H9 (cell line): ENCODE results near the gene MYOM1. TPM values are rescaled to one million over a fixed set of nuclear protein-coding genes. Genes with fewer than 3 reads are reported as not detected.
A peak's percentile ranks its signal among the peaks of the same experiment; 100 is the strongest.

Source experiments
- DNase-seq: peaks from one replicate; pipeline ENCODE4 v3.0.0-alpha.2; 2017
- H2AFZ ChIP-seq: one replicate; pipeline ENCODE4 v1.6.1; 2013; ENCODE audit warnings: mild to moderate bottlenecking, low read length, control low read depth, moderate library complexity
- H2AK5ac ChIP-seq: 2 replicates; pipeline ENCODE4 v1.6.1; 2013; ENCODE audit warnings: low read length, control low read depth, mixed read lengths; ENCODE audit not compliant: insufficient read length
- H2BK120ac ChIP-seq: one replicate; pipeline ENCODE4 v1.6.1; 2013; ENCODE audit warnings: low read depth, mild to moderate bottlenecking, low read length, control low read depth, inconsistent platforms; ENCODE audit not compliant: poor library complexity, severe bottlenecking
- H2BK12ac ChIP-seq: 2 replicates; pipeline ENCODE4 v1.6.1; 2013; ENCODE audit warnings: low read length, control low read depth, mixed read lengths, low read depth; ENCODE audit not compliant: insufficient read length
- H2BK15ac ChIP-seq: 2 replicates; pipeline ENCODE4 v1.6.1; 2013; ENCODE audit warnings: low read depth, low read length, control low read depth
- H2BK20ac ChIP-seq: one replicate; pipeline ENCODE4 v1.6.1; 2013; ENCODE audit warnings: low read depth, mild to moderate bottlenecking, low read length, control low read depth, inconsistent platforms; ENCODE audit not compliant: poor library complexity, severe bottlenecking
- H2BK5ac ChIP-seq: 2 replicates; pipeline ENCODE4 v1.6.1; 2013; ENCODE audit warnings: low read length, control low read depth, mixed read lengths; ENCODE audit not compliant: insufficient read length
- H3K14ac ChIP-seq: 2 replicates; pipeline ENCODE4 v1.6.1; 2013; ENCODE audit warnings: low read length, control low read depth; ENCODE audit not compliant: insufficient read depth
- H3K18ac ChIP-seq: 2 replicates; pipeline ENCODE4 v1.6.1; 2013; ENCODE audit warnings: low read depth, mild to moderate bottlenecking, mixed read lengths, low read length, control low read depth; ENCODE audit not compliant: insufficient read length
- H3K23ac ChIP-seq: 2 replicates; pipeline ENCODE4 v1.6.1; 2013; ENCODE audit warnings: low read length, control low read depth, mixed read lengths, low read depth; ENCODE audit not compliant: insufficient read length
- H3K23me2 ChIP-seq: 2 replicates; pipeline ENCODE4 v1.6.1; 2013; ENCODE audit warnings: low read depth, mild to moderate bottlenecking, mixed read lengths, low read length, control low read depth; ENCODE audit not compliant: insufficient read length, poor library complexity, severe bottlenecking
- H3K27ac ChIP-seq: 2 replicates; pipeline ENCODE4 v1.5.1; 2013; ENCODE audit warnings: low read length, control low read depth, mixed read lengths, low read depth; ENCODE audit not compliant: insufficient read length
- H3K27me3 ChIP-seq: 2 replicates; pipeline ENCODE4 v1.6.1; 2013; ENCODE audit warnings: low read length, control low read depth, inconsistent platforms; ENCODE audit not compliant: insufficient read depth
- H3K4ac ChIP-seq: 2 replicates; pipeline ENCODE4 v1.6.1; 2013; ENCODE audit warnings: low read depth, mild to moderate bottlenecking, control low read depth, inconsistent platforms, low read length, moderate library complexity
- H3K4me1 ChIP-seq: 2 replicates; pipeline ENCODE4 v1.6.1; 2013; ENCODE audit warnings: low read length, control low read depth, inconsistent platforms; ENCODE audit not compliant: insufficient read depth
- H3K4me2 ChIP-seq: 2 replicates; pipeline ENCODE4 v1.6.1; 2013; ENCODE audit warnings: low read length, control low read depth, mixed read lengths; ENCODE audit not compliant: insufficient read length, insufficient read depth
- H3K56ac ChIP-seq: 2 replicates; pipeline ENCODE4 v1.6.1; 2013; ENCODE audit warnings: low read depth, mild to moderate bottlenecking, mixed read lengths, low read length, control low read depth; ENCODE audit not compliant: insufficient read length
- H3K79me1 ChIP-seq: 2 replicates; pipeline ENCODE4 v1.6.1; 2013; ENCODE audit warnings: low read depth, mild to moderate bottlenecking, moderate library complexity, low read length, control low read depth, inconsistent platforms; ENCODE audit not compliant: insufficient read depth, poor library complexity, severe bottlenecking
- H3K79me2 ChIP-seq: 2 replicates; pipeline ENCODE4 v1.6.1; 2013; ENCODE audit warnings: low read length, control low read depth, inconsistent platforms; ENCODE audit not compliant: insufficient read depth
- H3K9ac ChIP-seq: 2 replicates; pipeline ENCODE4 v1.6.1; 2013; ENCODE audit warnings: low read length, control low read depth, mixed read lengths; ENCODE audit not compliant: insufficient read length; ENCODE audit errors: extremely low read depth
- H3K9me3 ChIP-seq: one replicate; pipeline ENCODE4 v1.6.1; 2013; ENCODE audit warnings: low read depth, low read length, inconsistent platforms; ENCODE audit not compliant: control insufficient read depth
- H3T11ph ChIP-seq: one replicate; pipeline ENCODE4 v1.6.1; 2013; ENCODE audit warnings: mild to moderate bottlenecking, low read length, control low read depth, inconsistent platforms
- H4K20me1 ChIP-seq: one replicate; pipeline ENCODE4 v1.6.1; 2013; ENCODE audit not compliant: control insufficient read depth, insufficient read length, insufficient read depth
- H4K5ac ChIP-seq: 2 replicates; pipeline ENCODE4 v1.6.1; 2013; ENCODE audit warnings: low read depth, mild to moderate bottlenecking, mixed read lengths, low read length, control low read depth; ENCODE audit not compliant: insufficient read length
- H4K8ac ChIP-seq: replicated peaks from 2 replicates; pipeline ENCODE4 v1.6.1; 2013; ENCODE audit warnings: low read length, control low read depth, mixed read lengths, low read depth; ENCODE audit not compliant: insufficient read length
- H4K91ac ChIP-seq: 2 replicates; pipeline ENCODE4 v1.6.1; 2013; ENCODE audit warnings: low read depth, mild to moderate bottlenecking, moderate library complexity, mixed read lengths, low read length, control low read depth; ENCODE audit not compliant: insufficient read length
- H3K27ac Mint-ChIP-seq, 3 experiments: 2 replicates in 2 of 3; 3 replicates in 1 of 3; pipeline ENCODE4 v1.8.0; 2020 to 2021; ENCODE audit warnings: mixed read lengths in 3 of 3, mild to moderate bottlenecking in 1 of 3, moderate library complexity in 1 of 3
- H3K27me3 Mint-ChIP-seq: 2 replicates; pipeline ENCODE4 v1.8.0; 2021; ENCODE audit warnings: low read depth, mild to moderate bottlenecking, moderate library complexity, mixed read lengths
- H3K36me3 Mint-ChIP-seq, 3 experiments: 2 replicates in 2 of 3; 3 replicates in 1 of 3; pipeline ENCODE4 v1.8.0; 2020 to 2021; ENCODE audit warnings: low read depth in 3 of 3, mixed read lengths in 3 of 3; ENCODE audit not compliant: insufficient read depth in 1 of 3
- H3K4me1 Mint-ChIP-seq, 2 experiments: 2 replicates each; pipeline ENCODE4 v1.8.0; 2020; ENCODE audit warnings: mixed read lengths in 2 of 2
- H3K4me3 Mint-ChIP-seq, 2 experiments: 2 replicates in 1 of 2; 3 replicates in 1 of 2; pipeline ENCODE4 v1.8.0; 2020 to 2021; ENCODE audit warnings: mild to moderate bottlenecking in 2 of 2, mixed read lengths in 2 of 2, moderate library complexity in 1 of 2
- H3K9me3 Mint-ChIP-seq, 2 experiments: 2 replicates in 1 of 2; 3 replicates in 1 of 2; pipeline ENCODE4 v1.8.0; 2020; ENCODE audit warnings: mild to moderate bottlenecking in 2 of 2, mixed read lengths in 2 of 2, moderate library complexity in 1 of 2
- CTCF ChIP-seq: fragments of 200-600 bp; sonication (generic); conservative IDR thresholded peaks from 3 replicates; pipeline ENCODE4 v1.8.0; 2021; ENCODE audit warnings: antibody characterized with exemption, mild to moderate bottlenecking
- WGBS: extraction: QIAGEN DNeasy Blood & Tissue Kit; methylation state at CpG from one replicate; pipeline ENCODE4 v1.1.7; 2013; ENCODE audit warnings: missing lambda C conversion rate, low lambda C conversion rate, mixed read lengths; ENCODE audit not compliant: insufficient read length; ENCODE audit errors: extremely low coverage; 5-methylcytosine and 5-hydroxymethylcytosine counted together
- total RNA-seq: library from RNA; stranded (reverse); gene quantifications from 2 replicates; pipeline ENCODE4 v1.2.1, GENCODE V29; 2021

The MYOM1 gene
- total RNA-seq, 1 experiment from 2014 or later, result 0.17 TPM

DNA sequence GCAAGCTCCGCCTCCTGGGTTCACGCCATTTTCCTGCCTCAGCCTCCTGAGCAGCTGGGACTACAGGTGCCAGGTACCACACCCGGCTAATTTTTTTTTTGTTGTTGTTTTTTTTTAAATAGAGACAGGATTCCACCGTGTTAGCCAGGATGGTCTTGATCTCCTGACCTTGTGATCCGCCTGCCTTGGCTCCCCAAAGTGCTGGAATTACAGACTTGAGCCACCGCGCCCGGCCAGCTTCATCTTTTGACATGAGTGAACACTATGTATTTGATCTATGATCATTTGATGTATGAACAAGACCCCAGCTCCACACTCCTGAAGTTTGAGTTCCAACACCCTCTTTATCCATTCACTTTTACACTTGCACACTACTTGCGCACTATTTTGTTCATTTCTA lies 163.5 kb downstream of the MYOM1 start:
- Histone ChIP-seq H2AK5ac (no peak overlapping the region), H4K5ac (no peak overlapping the region), H2BK120ac (no peak overlapping the region), H2BK5ac (no peak overlapping the region), H3K27ac (no peak overlapping the region), H3K4me1 (no peaks in the 10 kb centered on the region; the same call in 1 of the 2 replicates), H2BK20ac (no peak overlapping the region), H2BK12ac (no peak overlapping the region), H3K18ac (no peak overlapping the region), H3K79me2 (no peaks in the 10 kb centered on the region), H3K56ac (no peak overlapping the region), H3K9me3 (no peaks in the 10 kb centered on the region), H3K27me3 (no peaks in the 10 kb centered on the region), H4K91ac (no peak overlapping the region), H3K23ac (no peak overlapping the region), H3K4ac (no peak overlapping the region), H3K23me2 (no peaks in the 10 kb centered on the region), H3K4me2 (no peak overlapping the region), H2AFZ (no peak overlapping the region), H3K9ac (no peak overlapping the region), H3K79me1 (no peaks in the 10 kb centered on the region), H3K14ac (no peak overlapping the region), H3T11ph (no peak overlapping the region), H2BK15ac (no peak overlapping the region), H4K20me1 (no peaks in the 10 kb centered on the region), H4K8ac (no peak overlapping the region)
- TF ChIP-seq CTCF, result no peak
- Mint-ChIP-seq H3K4me1 (peaks cover 9 to 12% of the 10 kb centered on the region in 2 experiments), H3K4me3 (no peak overlapping the region), H3K36me3 (peaks cover 0 to 14% (median 3%) of the 10 kb centered on the region in 3 experiments; a peak in 5 of 7 replicates), H3K27ac (peak overlapping the region in 1 of 3 experiments; percentile 42; a peak in 1 of 7 replicates), H3K9me3 (peaks cover 8 to 11% of the 10 kb centered on the region in 2 experiments; a peak in 4 of 5 replicates), H3K27me3 (no peaks in the 10 kb centered on the region)
- no peak for DNase-seq
- WGBS, result no CpG with 5 or more reads among the region's 9 CpGs
